GM18868 (cell line): ENCODE results near the gene GFPT2.

Experiments
- ATAC-seq: cut with Tn5 transposase; IDR thresholded peaks from one replicate; pipeline ENCODE4 v1.9.1; 2021; ENCODE audit warnings: mild to moderate bottlenecking, moderate library complexity; ENCODE audit not compliant: unreplicated experiment

Gene GFPT2

DNA sequence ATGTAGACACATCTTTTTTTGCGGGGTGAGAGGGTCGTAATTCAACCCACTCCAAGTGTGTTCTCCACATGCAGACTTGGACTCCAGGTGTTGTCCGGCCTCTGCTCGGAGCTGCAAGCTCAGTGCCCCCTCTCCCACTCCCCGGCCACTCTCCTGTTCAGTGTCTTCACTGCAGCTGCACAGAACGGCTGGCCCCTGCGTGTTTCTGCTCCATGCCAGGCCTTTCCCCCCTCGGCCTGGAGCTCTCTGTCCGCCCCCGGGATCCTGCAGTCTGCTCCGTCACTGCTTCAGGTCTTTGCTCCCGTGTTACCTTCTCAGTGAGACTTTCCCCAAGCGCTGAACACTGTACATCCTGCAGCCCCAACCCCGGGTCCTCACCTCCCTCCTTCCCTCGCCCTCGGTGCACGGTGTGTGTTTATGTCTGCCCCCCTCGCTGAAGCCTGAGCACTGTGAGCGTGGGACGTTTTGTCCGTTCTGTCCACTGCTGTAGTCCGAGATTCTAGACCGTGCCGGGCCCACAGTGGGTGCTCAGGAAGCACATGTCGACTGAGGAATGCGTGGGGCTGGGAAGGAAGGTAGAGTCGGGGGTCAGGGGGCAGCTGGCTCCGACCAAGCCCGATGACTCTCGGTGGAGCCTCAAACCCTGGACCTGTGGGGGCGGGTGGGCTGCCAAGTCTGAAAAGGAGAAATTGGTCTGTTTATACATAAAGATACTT is 26.4 kb upstream of the GFPT2 start:
- no peak for ATAC-seq

DNA sequence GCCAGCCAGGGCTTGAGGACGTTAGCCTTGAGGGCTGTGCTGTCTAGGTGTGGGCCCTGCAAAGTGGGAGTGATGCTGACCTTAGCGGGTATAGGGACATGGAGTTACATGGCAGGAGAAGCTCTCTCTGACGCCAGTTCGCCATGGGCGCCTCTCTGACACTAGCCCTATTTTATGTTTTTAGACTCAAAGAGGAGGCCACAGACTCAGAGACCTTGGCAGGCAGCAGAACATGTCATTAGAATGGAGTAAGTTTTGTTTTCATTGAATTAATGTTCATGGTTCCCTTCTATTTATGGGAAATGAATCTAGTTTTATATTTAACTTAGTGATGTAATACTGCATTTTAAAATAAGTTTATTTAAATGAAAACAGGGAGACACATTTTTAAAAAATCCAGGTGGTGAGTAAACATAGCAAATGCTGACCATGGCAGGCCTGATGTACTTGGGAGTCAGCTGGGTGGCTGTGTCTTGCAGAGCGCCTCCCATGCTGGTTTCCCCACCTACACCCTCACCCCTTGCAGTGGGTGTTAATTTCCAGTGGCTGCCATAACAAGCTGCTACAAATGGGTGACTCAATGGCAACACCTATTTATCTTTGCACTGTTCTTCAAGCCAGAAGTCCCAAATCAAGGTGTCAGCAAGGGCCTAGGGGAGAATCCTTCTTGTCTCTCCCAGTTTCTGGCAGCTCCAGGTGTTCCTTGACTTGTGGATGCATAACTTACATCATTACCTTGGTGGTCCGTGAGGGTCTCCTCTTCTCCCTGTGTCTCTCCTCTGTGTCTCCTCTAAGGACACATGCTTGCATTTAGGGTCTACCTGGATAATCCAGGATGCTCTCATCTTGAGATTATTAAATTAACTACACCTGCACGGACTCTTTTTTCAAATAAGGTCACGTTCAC is 25.6 kb upstream of the GFPT2 start:
- no peak for ATAC-seq

DNA sequence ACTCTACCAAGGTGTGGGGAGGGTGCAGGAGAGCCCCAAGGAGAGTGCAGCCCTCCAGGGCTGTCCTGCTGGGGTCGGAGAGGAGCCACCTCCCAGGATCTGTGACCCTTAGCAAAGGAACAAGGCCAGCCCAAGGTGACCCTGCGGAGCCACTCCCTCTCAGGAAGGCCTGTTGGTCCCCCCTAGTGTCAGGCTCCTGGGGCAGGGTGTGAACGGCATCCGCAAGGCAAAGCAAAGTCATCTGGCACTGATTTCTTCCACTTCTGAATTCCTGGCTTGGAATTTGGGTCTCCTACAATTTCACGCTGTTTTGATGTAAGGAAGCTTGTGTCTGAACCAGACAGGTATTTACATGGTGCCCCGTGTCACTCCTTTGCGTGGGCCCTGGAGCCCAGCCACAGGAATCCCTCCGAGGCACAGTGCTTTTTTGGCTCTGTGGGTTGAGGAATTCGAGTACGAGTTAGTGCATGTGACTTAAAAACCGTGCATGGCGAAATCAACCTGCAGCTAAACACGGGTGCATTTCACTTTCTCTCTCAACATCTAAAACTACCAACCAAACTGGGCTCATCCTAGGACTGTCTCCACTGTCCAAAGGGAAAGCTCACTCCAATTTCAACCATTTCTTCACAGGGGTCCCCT is 24.5 kb upstream of the GFPT2 start:
- ATAC-seq, result no peak

DNA sequence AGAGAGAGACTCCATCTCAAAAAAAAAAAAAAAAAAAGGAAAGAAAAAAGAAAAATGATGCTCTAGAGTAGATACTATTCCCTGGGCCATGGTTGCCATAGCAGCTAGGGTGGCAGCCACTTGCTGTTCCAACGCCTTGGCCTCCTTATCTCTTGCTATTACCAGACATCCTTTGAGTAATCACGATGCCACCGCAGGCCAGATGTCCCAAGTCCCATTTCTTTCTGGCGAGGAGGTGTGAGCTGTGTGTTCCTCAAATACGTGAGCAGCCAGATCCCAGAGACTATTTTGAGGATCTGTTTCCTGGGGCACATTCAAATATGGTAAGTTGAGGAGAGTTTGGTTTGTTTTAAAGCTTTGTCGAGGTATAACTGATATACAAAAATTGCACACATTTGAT is 23.4 kb upstream of the GFPT2 start:
- no peak for ATAC-seq

DNA sequence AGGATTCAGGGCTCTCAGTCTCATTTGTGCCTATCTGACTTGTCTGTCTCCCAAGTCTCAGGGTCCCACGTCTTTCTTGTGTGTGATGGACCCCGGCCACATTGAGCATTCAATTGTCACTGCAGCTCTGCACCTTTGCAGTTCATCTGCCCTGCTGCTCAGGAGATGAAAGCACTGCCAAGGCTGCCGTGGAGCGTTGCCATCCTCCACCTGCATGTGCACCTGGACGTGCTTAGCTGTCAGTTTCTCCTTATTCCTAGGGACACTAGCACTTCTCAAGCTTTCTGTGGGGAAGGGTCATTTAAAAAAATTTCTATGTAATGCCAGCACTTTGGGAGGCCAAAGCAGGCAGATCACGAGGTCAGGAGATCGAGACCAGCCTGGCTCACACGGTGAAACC is 22.8 kb upstream of the GFPT2 start:
- ATAC-seq, result no peak

DNA sequence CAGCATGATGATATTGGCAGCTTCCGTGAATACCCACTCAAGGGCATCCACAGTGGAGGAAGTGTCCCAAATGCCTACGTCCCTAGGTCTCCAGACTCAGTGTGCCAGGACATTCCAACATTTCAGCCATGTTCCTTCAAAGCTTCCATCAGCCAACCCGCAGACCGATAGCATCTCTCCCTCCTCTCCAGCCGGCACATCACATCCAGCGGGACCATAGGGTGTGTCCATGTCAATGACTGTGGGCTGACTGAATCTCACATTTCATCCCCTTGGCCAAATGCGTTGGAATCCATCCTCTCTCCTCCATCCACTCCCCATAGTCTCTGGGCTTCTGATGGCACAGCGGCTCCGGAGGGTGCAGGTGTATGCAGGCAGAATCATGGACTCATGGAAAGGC is 22.2 kb upstream of the GFPT2 start:
- ATAC-seq, result no peak

DNA sequence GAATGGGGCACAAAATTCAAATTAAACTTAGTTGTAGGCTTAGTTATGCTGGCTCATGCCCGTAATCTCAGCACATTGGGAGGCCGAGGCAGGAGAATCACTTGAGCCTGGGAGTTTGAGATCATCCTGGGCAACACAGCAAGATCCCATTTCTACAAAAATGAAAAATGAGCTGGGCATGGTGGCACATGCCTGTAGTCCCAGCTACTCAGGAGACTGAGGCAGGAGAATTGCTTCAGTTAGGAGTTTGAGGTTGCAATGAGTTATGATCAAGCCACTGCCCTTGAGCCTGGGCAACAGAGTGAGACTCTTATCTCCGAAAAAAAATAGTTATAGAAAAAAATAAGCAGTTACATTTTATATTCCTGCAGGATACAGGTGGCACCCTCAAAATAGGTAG is 20.7 kb upstream of the GFPT2 start:
- ATAC-seq, result no peak

DNA sequence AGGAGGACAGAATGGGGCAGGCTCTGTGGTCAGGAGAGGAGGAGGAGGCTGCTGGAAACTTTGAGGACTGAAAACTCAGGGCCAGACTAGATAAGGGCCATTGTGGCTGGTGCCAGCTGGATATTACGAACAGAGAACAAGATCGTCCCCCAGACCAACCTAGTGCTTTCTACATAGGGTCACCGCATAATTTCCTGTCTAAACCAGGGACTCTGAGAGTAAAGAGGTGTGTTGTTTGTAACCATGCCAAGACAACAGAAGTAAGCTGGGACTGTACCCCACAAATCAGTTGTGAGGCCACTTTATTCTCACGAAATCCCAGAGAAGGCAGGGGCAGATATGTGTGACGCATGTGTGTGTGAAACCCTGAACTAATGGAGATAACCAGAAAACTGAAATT is 20.3 kb upstream of the GFPT2 start:
- ATAC-seq, result no peak

DNA sequence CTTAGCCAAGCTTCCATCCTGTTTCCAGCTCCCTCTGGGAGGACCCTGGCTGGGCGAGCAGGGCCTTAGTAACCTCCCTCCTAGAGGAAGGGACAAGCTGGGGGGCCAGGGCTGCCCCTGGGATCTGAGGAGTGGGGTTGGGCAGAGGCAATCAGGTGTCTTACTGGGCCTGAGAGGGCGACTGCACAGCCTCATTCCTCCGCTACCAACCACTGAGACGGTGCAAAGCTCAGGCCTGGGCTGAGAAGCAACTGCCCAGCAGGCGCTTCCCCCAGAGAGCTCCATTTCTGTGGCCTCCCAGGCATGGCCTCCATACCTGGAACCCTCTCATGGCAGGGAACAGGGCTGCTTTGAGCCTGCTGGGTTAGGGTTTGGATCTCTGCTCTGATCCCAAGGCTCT is 18.8 kb upstream of the GFPT2 start:
- ATAC-seq, result no peak

DNA sequence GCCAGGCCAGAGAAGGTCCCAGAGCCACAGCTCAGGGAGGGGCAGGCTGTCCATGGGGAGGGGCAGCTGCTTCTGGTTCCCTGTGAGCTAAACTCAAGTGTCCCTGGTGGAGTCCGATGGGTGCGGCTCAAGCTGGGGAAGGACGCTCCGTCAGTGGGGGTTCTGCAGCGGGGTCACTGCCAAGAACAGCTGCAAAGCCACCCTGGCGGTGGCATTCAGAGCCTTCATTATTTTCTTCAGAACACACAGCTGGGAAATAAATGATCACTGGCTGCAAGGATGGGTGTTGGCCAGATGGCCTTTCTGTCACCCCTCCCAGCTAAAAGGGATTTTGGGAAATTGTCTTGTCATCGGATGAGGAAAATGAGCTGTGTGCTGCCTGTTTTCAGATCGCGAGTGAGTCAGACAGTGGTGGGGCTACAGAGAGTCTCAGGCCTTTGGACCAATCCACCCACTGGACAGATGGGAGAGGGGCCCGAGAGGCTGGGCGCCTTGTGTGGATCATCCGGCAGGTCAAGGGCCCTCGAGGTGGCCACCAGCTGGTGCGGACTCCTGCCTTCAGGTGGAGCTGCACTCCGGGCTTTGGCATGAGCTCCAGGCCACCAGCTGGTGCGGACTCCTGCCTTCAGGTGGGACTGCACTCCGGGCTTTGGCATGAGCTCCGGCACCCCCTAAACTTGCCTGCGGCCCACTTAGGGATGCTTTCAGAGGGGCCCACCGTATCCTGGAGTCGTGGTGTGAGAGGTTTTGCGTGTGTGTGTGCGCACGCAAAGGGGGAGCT is 17.9 kb upstream of the GFPT2 start:
- no peak for ATAC-seq

DNA sequence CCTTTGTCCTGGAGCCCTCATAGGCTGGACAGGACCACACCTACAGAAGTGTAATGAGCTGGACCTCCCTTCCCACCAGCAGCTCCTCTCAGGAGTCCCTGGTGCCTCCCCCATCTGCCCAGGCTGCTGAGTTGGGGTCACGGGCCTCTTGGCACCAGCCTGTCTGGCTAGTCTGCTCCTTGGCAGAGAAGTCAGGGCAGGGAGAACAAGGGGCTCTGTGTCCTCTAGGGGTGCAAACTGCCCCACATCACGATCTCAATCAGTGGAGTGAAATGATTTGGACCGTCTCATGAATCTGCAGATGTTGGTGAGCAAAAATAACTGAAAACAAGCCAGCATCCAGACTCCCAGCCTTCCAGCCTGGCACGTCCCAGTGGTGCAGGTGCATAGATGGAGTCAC is 14.9 kb upstream of the GFPT2 start:
- ATAC-seq, result no peak

DNA sequence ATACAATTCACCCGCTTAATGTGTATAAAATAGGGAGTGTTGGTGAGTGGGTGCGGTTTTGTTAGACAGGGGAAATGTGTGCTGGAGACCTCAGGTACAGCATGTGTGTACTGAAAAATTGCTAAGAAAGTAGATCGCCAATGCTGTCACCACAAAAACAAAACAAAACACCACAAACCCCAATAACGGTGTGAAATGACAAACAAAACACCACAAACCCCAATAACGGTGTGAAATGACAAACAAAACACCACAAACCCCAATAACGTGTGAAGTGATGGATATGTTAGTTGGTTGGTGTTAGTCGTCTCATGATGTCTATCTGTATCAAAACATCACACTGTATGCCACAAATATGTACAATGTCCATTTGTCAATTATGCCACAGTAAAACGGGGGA is 14.2 kb upstream of the GFPT2 start:
- ATAC-seq, result no peak

DNA sequence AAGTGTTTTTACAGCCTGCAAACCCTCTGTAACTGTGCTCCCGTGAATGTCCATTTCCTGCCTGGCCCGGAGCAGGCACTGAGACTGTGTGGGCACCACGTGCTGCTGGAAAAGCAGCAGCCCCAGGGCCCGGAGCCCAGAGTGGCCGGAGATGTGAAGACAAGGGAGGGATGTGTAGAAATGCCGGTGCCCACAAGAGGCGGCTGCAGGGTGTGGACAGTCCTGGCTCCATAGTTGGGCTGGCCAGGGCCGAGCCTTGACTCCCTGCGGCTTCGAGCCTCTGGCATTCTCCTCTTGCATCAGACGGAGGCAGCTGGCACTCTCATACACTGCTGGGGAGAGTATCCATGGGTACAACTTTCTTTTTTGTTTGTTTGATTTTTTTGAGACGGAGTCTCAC is 13.2 kb upstream of the GFPT2 start:
- ATAC-seq, result no peak

DNA sequence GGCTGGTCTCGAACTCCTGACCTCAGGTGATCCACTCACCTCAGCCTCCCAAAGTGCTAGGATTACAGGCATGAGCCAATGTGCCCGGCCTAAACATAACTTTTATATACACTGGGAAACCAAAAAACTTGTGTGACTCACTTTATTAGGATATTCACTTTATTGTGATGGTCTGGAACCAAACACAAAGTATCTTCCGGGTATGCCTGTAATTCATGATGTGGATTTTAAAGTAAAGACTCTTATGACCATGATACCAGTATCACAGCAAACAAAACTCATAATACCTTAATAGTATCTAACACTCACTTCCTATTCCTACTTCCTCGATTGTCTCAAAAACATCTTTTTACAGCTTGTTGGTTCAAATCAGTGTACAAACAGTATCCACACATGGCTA is 12.7 kb upstream of the GFPT2 start:
- no peak for ATAC-seq

DNA sequence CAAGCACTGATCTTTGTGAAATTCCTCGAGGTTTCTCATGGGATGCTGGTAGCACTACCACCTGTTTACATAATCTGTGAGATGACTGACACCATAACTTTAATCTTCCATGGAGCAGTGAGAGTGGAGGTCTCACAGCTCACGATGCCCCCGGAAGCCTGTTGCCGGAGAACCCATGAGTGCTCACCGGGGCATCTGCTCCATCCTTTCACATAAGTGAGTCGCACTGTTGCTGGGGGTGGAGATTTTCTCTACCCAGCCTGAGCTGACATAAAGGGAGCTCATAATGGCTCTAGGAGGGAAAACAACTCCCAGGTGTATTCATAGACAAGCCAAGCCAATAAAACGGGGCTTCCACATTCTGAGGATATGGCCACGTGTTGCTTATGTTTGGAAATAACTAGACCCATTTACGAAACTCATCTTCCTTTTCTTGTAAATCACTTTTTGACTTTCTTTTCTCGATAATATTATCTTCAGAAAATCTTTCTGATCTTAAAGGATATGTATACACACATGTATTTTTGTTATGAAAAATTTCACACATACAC is 11.2 kb upstream of the GFPT2 start:
- ATAC-seq, result no peak

DNA sequence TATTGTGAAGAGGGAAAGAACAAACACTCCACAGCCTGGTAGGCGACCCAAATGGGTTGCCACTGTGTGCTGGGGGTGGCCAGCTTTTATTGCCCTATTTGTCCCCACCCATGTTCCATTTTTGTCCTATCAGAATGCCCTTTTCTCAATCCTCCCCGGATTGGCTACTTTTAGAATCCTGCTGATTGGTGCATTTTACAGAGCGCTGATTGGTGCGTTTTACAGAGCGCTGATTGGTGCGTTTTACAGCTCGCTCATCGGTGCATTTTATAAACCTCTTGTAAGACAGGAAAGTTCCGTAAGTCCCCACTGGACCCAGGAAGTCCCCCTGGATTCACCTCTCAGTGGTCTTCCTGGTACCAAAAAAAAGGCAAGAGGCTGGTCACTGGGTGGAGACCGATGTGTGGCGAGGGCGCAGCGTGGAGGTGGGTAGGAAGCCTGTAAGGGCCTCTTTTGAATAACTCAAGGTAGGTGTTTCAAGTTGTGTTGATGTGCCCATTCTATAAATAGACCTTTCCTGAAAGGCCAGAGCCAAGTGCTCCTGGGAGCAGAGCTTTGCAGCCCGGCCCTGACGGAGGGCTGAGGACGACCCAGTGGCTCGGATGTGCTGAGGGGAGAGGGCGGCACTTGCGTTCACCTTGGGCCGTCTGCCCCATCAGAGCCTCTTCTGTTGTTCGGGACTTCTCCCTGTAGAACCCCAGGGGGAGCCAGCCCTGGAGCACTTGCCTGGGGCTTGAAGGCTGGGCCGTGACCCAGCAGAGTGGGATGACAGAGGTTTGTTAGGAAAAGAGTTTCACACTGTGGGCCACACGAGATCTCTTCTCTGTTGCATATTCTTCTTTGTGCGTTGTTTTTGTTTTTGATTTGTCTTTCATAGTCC is 7.2 kb upstream of the GFPT2 start:
- ATAC-seq, result no peak

DNA sequence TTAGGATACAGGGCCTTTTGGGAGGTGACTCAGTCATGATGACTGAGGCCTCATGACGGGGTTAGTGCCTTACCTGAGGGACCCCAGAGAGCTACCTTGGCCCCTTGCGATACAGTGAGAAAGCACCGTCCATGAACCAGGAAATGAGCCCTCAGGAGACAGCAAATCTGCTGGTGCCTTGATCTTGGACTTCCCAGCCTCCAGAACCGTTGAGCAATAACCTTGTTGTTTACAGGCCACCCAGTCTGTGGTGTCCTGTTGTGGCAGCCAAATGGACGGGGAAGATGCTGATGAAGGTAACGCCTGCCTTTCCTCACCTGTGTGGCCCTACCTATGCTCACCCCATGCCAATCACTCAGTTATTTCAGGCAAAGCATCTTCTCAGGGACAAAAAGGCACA is 5.6 kb upstream of the GFPT2 start:
- ATAC-seq, result no peak

DNA sequence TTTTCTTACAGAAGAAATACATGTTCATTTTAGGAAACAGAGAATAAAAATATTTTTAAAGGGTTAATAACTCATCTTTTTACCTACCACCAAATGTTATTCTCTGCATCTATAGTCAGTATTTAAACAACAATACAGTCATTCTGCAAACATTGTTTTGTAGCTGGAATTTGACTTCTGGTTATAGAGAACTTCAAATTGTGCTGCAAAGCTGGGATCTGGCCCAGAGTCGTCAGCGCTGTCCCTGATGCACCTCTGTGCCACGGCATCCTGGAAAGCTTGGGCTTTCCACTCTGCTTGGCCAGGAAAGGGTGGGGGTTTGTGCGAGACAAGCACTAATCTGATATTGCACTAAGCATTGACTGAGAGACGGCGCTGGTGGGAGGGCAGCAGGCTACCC is 5.0 kb upstream of the GFPT2 start:
- ATAC-seq, result no peak

DNA sequence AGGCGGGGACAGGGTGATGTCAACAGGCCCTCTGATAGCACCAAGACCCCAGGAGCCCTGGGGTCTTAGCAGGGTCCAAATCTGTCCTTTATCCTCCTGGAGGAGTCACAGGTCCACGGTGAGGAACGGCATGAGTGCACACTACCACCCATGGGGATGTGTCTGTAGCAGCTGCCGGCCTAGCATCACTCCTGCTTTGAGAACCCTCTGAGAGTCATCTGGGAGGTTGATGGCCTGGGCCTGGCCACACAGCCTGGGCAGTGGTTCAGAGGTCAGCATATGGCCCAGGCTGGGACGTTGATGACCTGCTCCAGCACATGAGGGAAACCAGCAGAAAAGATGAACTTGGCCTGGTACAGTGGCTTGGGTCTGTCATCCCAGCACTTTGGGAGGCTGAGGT is 1.8 kb upstream of the GFPT2 start:
- ATAC-seq, result no peak

DNA sequence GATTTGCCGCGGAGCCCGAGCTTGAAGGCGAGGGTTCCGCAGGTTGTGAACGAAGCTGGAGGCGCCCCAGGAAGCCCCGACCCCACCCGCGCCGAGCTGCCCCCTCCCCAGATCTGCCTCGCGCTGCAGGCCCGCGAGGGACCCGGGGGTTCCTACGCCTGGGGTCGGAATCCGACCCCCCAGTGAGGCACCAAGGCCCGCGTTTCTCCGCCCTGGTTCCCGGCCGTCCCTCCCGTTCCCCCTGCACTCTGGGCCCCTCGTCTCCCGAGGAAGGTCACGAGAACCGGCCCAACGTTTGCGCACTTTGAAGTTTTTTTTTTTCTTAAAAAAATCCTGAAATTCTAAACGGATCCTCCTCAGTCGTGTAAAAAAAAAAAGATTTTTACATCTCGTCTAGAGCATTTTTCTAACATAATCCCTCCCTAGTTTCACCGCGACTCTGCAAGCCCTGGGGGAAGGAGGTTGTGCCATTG is 880 bp upstream of the GFPT2 start:
- ATAC-seq, result no peak
